Omental fat pad (tissue), 4 donors: ENCODE measurements around the gene NHERF1. TPM values are rescaled to one million over a fixed set of nuclear protein-coding genes. Genes with fewer than 3 reads are reported as not detected.

Source experiments
- ATAC-seq: fragments of 150-250 bp; one replicate; pipeline ENCODE4 v1.9.1; 2016; ENCODE audit warnings: mild to moderate bottlenecking, moderate library complexity; ENCODE audit not compliant: low FRiP score
- DNase-seq: peaks from one replicate; pipeline ENCODE4 v3.0.0-alpha.2; 2019; ENCODE audit warnings: low spot score
- CTCF ChIP-seq, 3 donors: fragments of 450-650 bp; IDR thresholded peaks; one replicate each; pipeline ENCODE4 v1.5.1; 2016 to 2017; ENCODE audit warnings: antibody characterized with exemption in 3 of 3, mild to moderate bottlenecking in 3 of 3, moderate library complexity in 2 of 3
- total RNA-seq, 4 donors: library from RNA; depleted of rRNA; stranded (reverse); fragments of >200 nt; gene quantifications; one replicate each; pipeline ENCODE4 v1.1.0, GENCODE V29; 2016

NHERF1 gene
- total RNA-seq, 4 donors from 2014 or later = 18.0 to 51.7 (median 21.8) TPM

- DNase-seq (no peak), ATAC-seq (no peak)
- no peak for TF ChIP-seq CTCF (IDR thresholded peaks at IDR 0.05)
Measured at GRCh38 chr17:74712301-74712700, 36.1 kb upstream of the NHERF1 start.

GRCh38 chr17:74712756-74713155, 35.7 kb upstream of the NHERF1 start, which contains the start of gene CD300LF:
Gene CD300LF, minus strand, starts transcription at chr17:74712923. Its CDS starts 57 bp downstream, at chr17:74712866.
- ATAC-seq = no peak
- TF ChIP-seq CTCF (IDR thresholded peaks at IDR 0.05) = no peak
- no peak for DNase-seq

DNA sequence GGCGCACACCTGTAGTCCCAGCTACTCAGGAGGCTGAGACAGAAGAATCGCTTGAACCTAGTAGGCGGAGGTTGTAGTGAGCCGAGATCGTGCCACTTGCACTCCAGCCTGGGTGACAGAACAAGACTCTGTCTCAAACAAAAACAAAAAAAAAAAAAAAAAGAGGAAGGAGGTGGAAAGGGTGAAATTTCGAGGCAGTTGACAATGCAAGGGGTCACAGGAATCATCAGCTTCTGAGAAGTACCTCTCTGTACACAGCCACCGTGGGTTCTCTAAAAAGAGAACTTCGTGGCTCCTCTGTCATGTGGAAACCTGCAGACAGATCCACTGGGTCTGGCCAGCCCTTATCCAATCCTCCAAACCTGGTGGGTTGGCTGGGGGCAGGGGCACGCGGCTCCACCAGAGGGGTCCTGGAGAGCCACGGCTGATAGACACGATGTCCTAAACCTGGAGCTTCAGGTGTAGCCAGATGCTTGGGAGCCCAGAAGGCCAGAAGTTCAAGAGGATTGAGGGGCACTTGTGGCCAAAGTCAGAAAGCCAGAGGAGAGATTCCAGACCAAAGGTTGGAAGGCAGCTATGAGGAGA, 35.2 kb upstream of the NHERF1 start:
- no peak for TF ChIP-seq CTCF (IDR thresholded peaks at IDR 0.05)
- no peak for DNase-seq
- ATAC-seq = no peak

GRCh38 chr17:74715144-74715543, 33.3 kb upstream of the NHERF1 start:
- ATAC-seq (no peak), DNase-seq (no peak)
- no peak for TF ChIP-seq CTCF (IDR thresholded peaks at IDR 0.05)

DNA sequence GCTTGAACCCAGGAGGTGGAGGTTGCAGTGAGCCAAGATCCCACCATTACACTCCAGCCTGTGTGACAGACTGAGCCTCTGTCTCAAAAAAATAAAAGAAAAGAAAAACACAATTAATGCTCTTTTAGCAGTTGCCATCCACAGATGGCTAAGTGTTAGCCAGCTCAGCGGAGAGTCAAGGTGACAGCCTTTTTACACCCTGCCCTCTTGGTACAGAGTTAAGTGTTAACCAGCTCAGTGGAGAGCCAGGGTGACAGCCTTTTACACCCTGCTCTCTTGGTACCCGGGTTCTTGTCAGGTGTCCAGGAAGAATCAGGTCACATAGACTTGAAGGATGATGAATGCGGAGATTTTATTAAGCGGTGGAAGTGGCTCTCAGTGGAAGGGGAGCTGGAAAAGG, 27.9 kb upstream of the NHERF1 start:
- DNase-seq = no peak
- TF ChIP-seq CTCF (IDR thresholded peaks at IDR 0.05) = no peak
- no peak for ATAC-seq

DNA sequence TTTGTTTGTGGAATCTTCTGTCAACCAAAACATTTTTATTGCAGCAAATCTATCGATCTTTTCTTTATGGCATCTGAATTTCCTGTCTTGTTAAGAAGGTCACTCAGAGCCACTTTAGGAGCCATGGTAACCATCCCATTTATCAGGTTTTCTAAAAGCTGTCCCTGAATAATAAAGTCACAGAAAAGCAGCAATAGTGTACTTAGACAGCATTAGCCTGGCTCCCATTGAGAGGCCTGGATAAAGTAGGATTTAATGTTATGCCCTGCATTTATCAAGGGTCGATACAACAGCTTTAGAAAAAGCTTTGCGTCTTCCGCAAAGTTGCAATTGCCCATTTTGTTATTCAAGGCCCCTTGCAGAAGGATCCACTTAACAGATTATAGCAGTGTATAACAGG, 25.6 kb upstream of the NHERF1 start:
- no peak for ATAC-seq
- TF ChIP-seq CTCF (IDR thresholded peaks at IDR 0.05) = no peak

GRCh38 chr17:74723891-74724290, 24.5 kb upstream of the NHERF1 start:
- no peak for ATAC-seq
- DNase-seq = no peak
- TF ChIP-seq CTCF (IDR thresholded peaks at IDR 0.05) = no peak

More for the DNA sequence above, 25.6 kb upstream of the NHERF1 start:
- DNase-seq = no peak
